H1 (cell line): Measurements from ENCODE around the gene ROPN1. TPM values are rescaled to one million over a fixed set of nuclear protein-coding genes. Genes with fewer than 3 reads are reported as not detected.

Experiments used
- CTCF ChIA-PET: fragments of 300-600 bp; sonication (Branson Sonifier 250); formaldehyde crosslinking; loops from one replicate; lab custom pipeline; 2021; ENCODE audit not compliant: partially characterized antibody; lab: Charles Lee
- POLR2A ChIA-PET: fragments of 300-600 bp; sonication (Branson Sonifier 250); formaldehyde crosslinking; loops from one replicate; lab custom pipeline; 2021; ENCODE audit warnings: inconsistent platforms; ENCODE audit not compliant: partially characterized antibody; lab: Charles Lee
- DNase-seq, 2 experiments: peaks; one replicate each; pipeline versions ENCODE4 v3.0.0 to v3.0.0-alpha.2; 2010 to 2022; ENCODE audit warnings: low spot score in 2 of 2, low read depth in 1 of 2, mixed read lengths in 1 of 2
- FAIRE-seq: peaks from 2 replicates; lab custom pipeline; 2011; peaks lifted over from hg19 to GRCh38; lab: Jason Lieb, UNC
- H2AFZ ChIP-seq: 2 replicates; pipeline ENCODE4 v1.8.1; 2012; ENCODE audit warnings: low read length, inconsistent platforms
- H2AK5ac ChIP-seq: 2 replicates; pipeline ENCODE4 v1.6.1; 2013; ENCODE audit warnings: low read depth, low read length
- H2BK120ac ChIP-seq: replicated peaks from 2 replicates; pipeline ENCODE3; 2013; ENCODE audit warnings: low read depth, low read length, inconsistent platforms
- H2BK12ac ChIP-seq: 2 replicates; pipeline ENCODE4 v1.6.1; 2013; ENCODE audit warnings: low read depth, low read length
- H2BK15ac ChIP-seq: 2 replicates; pipeline ENCODE4 v1.6.1; 2013; ENCODE audit warnings: low read length
- H2BK20ac ChIP-seq: 2 replicates; pipeline ENCODE4 v1.6.1; 2013; ENCODE audit warnings: low read length
- H2BK5ac ChIP-seq: 2 replicates; pipeline ENCODE4 v1.6.1; 2013; ENCODE audit warnings: low read depth, low read length
- H3K14ac ChIP-seq: 2 replicates; pipeline ENCODE4 v1.6.1; 2013; ENCODE audit warnings: inconsistent platforms; ENCODE audit not compliant: insufficient read length
- H3K18ac ChIP-seq: 2 replicates; pipeline ENCODE4 v1.6.1; 2013; ENCODE audit warnings: low read length; ENCODE audit errors: extremely low read depth
- H3K23ac ChIP-seq: 2 replicates; pipeline ENCODE4 v1.6.1; 2013; ENCODE audit warnings: inconsistent platforms; ENCODE audit not compliant: insufficient read length
- H3K23me2 ChIP-seq: 2 replicates; pipeline ENCODE4 v1.6.1; 2013; ENCODE audit warnings: low read depth, low read length
- H3K27ac ChIP-seq: 2 replicates; pipeline ENCODE4 v1.6.1; 2011; ENCODE audit warnings: low read depth, low read length, inconsistent platforms
- H3K27me3 ChIP-seq, 4 experiments: replicated peaks in 1 of 4; 1 replicate in 1 of 4; 2 replicates in 3 of 4; pipeline versions ENCODE4 v1.6.1 to v1.8.1; 2011 to 2013; ENCODE audit warnings: low read length in 3 of 4, mild to moderate bottlenecking in 3 of 4, inconsistent platforms in 2 of 4, mixed read lengths in 2 of 4, moderate library complexity in 1 of 4; ENCODE audit not compliant: control insufficient read depth in 3 of 4, insufficient read depth in 3 of 4; ENCODE audit errors: extremely low read depth in 1 of 4
- H3K36me3 ChIP-seq, 4 experiments: 2 replicates each; pipeline versions ENCODE4 v1.6.1 to v1.8.1; 2011 to 2013; ENCODE audit warnings: mild to moderate bottlenecking in 4 of 4, low read length in 3 of 4, moderate library complexity in 2 of 4, control low read depth in 1 of 4, inconsistent platforms in 1 of 4; ENCODE audit not compliant: insufficient read depth in 4 of 4, control insufficient read depth in 2 of 4
- H3K4ac ChIP-seq: replicated peaks from 2 replicates; pipeline ENCODE3; 2013; ENCODE audit warnings: low read length, low read depth, mixed read lengths, inconsistent platforms; ENCODE audit not compliant: insufficient read length
- H3K4me1 ChIP-seq, 4 experiments: replicated peaks in 1 of 4; 1 replicate in 1 of 4; 2 replicates in 3 of 4; pipeline versions ENCODE4 v1.6.1 to v1.8.1; 2011 to 2013; ENCODE audit warnings: low read length in 3 of 4, inconsistent platforms in 2 of 4, mixed read lengths in 1 of 4; ENCODE audit not compliant: insufficient read depth in 4 of 4, control insufficient read depth in 3 of 4
- H3K4me2 ChIP-seq, 2 experiments: 2 replicates each; pipeline versions ENCODE4 v1.6.1 to v1.8.1; 2011 to 2013; ENCODE audit warnings: low read depth in 2 of 2, low read length in 2 of 2, control low read depth in 1 of 2, inconsistent platforms in 1 of 2, mild to moderate bottlenecking in 1 of 2; ENCODE audit not compliant: insufficient read depth in 1 of 2
- H3K4me3 ChIP-seq, 4 experiments: fragments of 200-600, 300-600 bp in 1 of 4; sonication (generic), shearing (Covaris generic), sonication (Bioruptor Twin) in 1 of 4; 2 replicates each; pipeline versions ENCODE4 v1.5.1 to v1.8.1; 2011 to 2016; ENCODE audit warnings: low read length in 4 of 4, low read depth in 3 of 4, control low read depth in 2 of 4, inconsistent platforms in 2 of 4, mild to moderate bottlenecking in 2 of 4, mixed read lengths in 1 of 4, moderate library complexity in 1 of 4; ENCODE audit not compliant: insufficient read depth in 2 of 4; ENCODE audit errors: extremely low read depth in 1 of 4
- H3K56ac ChIP-seq: replicated peaks from 2 replicates; pipeline ENCODE3; 2013; ENCODE audit warnings: low read depth, mild to moderate bottlenecking, mixed read lengths, low read length, inconsistent platforms; ENCODE audit not compliant: insufficient read length
- H3K79me1 ChIP-seq: 2 replicates; pipeline ENCODE4 v1.6.1; 2013; ENCODE audit warnings: low read depth, low read length, control low read depth
- H3K79me2 ChIP-seq, 2 experiments: 2 replicates each; pipeline versions ENCODE4 v1.6.1 to v1.8.1; 2012 to 2013; ENCODE audit warnings: low read length in 2 of 2, mild to moderate bottlenecking in 2 of 2, inconsistent platforms in 1 of 2; ENCODE audit not compliant: insufficient read depth in 2 of 2, control insufficient read depth in 1 of 2
- H3K9ac ChIP-seq, 4 experiments: replicated peaks in 1 of 4; 1 replicate in 1 of 4; 2 replicates in 3 of 4; pipeline versions ENCODE4 v1.6.1 to v1.8.1; 2011 to 2013; ENCODE audit warnings: low read depth in 3 of 4, low read length in 3 of 4, control low read depth in 2 of 4, mild to moderate bottlenecking in 2 of 4, moderate library complexity in 2 of 4, inconsistent platforms in 1 of 4; ENCODE audit errors: extremely low read depth in 1 of 4
- H3K9me3 ChIP-seq, 2 experiments: 2 replicates each; pipeline versions ENCODE4 v1.6.1 to v1.8.1; 2012 to 2013; ENCODE audit warnings: mild to moderate bottlenecking in 2 of 2, moderate library complexity in 2 of 2, control low read depth in 1 of 2, inconsistent platforms in 1 of 2, low read depth in 1 of 2, low read length in 1 of 2, mixed read lengths in 1 of 2; ENCODE audit not compliant: insufficient read depth in 2 of 2
- H4K20me1 ChIP-seq, 2 experiments: replicated peaks in 1 of 2; 2 replicates each; pipeline versions ENCODE3 to v1.8.1; 2011 to 2013; ENCODE audit warnings: inconsistent platforms in 2 of 2, low read length in 2 of 2, mild to moderate bottlenecking in 1 of 2; ENCODE audit not compliant: insufficient read depth in 2 of 2, control insufficient read depth in 1 of 2
- H4K5ac ChIP-seq: 2 replicates; pipeline ENCODE4 v1.6.1; 2013; ENCODE audit warnings: low read length, low read depth, mixed read lengths, inconsistent platforms; ENCODE audit not compliant: insufficient read length
- H4K8ac ChIP-seq: 2 replicates; pipeline ENCODE4 v1.8.0; 2013; ENCODE audit warnings: mild to moderate bottlenecking, moderate library complexity, low read length, inconsistent platforms; ENCODE audit not compliant: insufficient read depth; ENCODE audit errors: extremely low read depth
- H4K91ac ChIP-seq: replicated peaks from 2 replicates; pipeline ENCODE3; 2013; ENCODE audit warnings: low read length, mixed read lengths, inconsistent platforms; ENCODE audit not compliant: insufficient read length
- KDM4A ChIP-seq: IDR thresholded peaks from one replicate; pipeline ENCODE4 v1.7.1; 2012; ENCODE audit warnings: low read depth, mild to moderate bottlenecking, moderate library complexity, low read length, inconsistent platforms; ENCODE audit not compliant: severe bottlenecking
- YY1 ChIP-seq: IDR thresholded peaks from 2 replicates; pipeline ENCODE4 v1.6.1; 2011; ENCODE audit warnings: low read depth, mild to moderate bottlenecking, low read length
- ZNF274 ChIP-seq: IDR thresholded peaks from 2 replicates; pipeline ENCODE4 v1.7.0; 2012; ENCODE audit warnings: low read length, borderline replicate concordance; ENCODE audit errors: extremely low read depth
- WGBS, 2 experiments: shearing (Covaris generic) in 1 of 2; methylation state at CpG; one replicate each; pipeline versions ENCODE4 v1.1.6 to v1.1.7; 2013 to 2015; ENCODE audit warnings: low lambda C conversion rate in 2 of 2, mixed read lengths in 2 of 2, inconsistent platforms in 1 of 2, low coverage in 1 of 2, missing lambda C conversion rate in 1 of 2; ENCODE audit not compliant: insufficient replicate concordance in 2 of 2, insufficient coverage in 1 of 2, insufficient read length in 1 of 2; ENCODE audit errors: extremely low coverage in 1 of 2, missing lambda C conversion rate in 1 of 2; 5-methylcytosine and 5-hydroxymethylcytosine counted together
- polyA plus RNA-seq, 7 experiments: library from polyadenylated mRNA; depleted of rRNA in 3 of 7; stranded (reverse) in 5 of 7; unstranded in 2 of 7; fragments of >200 nt in 5 of 7; fragments of 200-250 nt in 2 of 7; gene quantifications; 1 replicate in 5 of 7; 2 replicates in 1 of 7; 4 replicates in 1 of 7; pipeline versions ENCODE4 v1.2.1 to v1.2.3, GENCODE V29; 2011 to 2013; ENCODE audit warnings: missing spikeins in 2 of 7, mixed read lengths in 2 of 7
- total RNA-seq: library from RNA; stranded (reverse); fragmentation: NEBNext Ultra II Directional; extraction: Animal tissue kit (Norgen Biotek cat#: 25700); gene quantifications from 2 replicates; pipeline ENCODE4 v1.2.1, GENCODE V29; 2021

The ROPN1 gene
- total and polyA plus RNA-seq, 2 of the 8 experiments (the other 6 are each of a cell fraction or from before 2014, with no cell fraction given) = 0.03 TPM; not detected in 1

GRCh38 chr3:124035463-124036121 lies 43.7 kb upstream of the ROPN1 start:
- Histone ChIP-seq H2AK5ac (no peak overlapping the region), H2BK15ac (no peak overlapping the region), H3K4ac (no peak overlapping the region), H3K4me1 (peaks cover 0 to 7% (median 2%) of the 10 kb centered on the region in 4 experiments; a peak in 3 of 7 replicates), H3K23me2 (peaks cover 17% of the 10 kb centered on the region), H3K4me2 (no peak overlapping the region; a peak in 1 of 4 replicates), H3K27ac (no peak overlapping the region), H3K23ac (no peak overlapping the region), H2BK20ac (no peak overlapping the region), H3K18ac (no peak overlapping the region), H3K9me3 (no peaks in the 10 kb centered on the region), H4K8ac (no peak overlapping the region), H4K5ac (no peak overlapping the region), H3K79me1 (no peaks in the 10 kb centered on the region), H3K4me3 (no peak overlapping the region), H4K20me1 (peaks cover 0 to 4% of the 10 kb centered on the region in 2 experiments), H3K9ac (no peak overlapping the region), H3K79me2 (no peaks in the 10 kb centered on the region), H3K36me3 (no peaks in the 10 kb centered on the region), H2BK5ac (no peak overlapping the region), H3K27me3 (peaks cover 12 to 39% (median 36%) of the 10 kb centered on the region in 4 experiments), H2BK12ac (no peak overlapping the region), H3K56ac (no peak overlapping the region), H2BK120ac (no peak overlapping the region), H4K91ac (no peak overlapping the region), H3K14ac (no peak overlapping the region), H2AFZ (no peak overlapping the region)
- ChIA-PET POLR2A (interaction anchor here (0.6 kb wide), 1 partner anchor 701 kb away, joined by 3 read pairs; no protein-coding TSS in a partner anchor), CTCF (interaction anchor here (1.2 to 5.7 kb wide), 6 partner anchors 11 to 58 kb away, joined by 3 to 26 read pairs (median 4); no protein-coding TSS in a partner anchor)
- TF ChIP-seq ZNF274 (no peak), YY1 (no peak), KDM4A (no peak)
- no peak for FAIRE-seq
- WGBS, 2 experiments = 75% methylated on average over 1 of the region's 1 CpG; no CpG with 5 or more reads in 1 of the 2 experiments
- no peak for DNase-seq
